OCI-LY1 (cell line): ENCODE measurements around the gene LAMTOR4.
"Not testable (repeated sequence)": the region's sequence is repeated elsewhere in the genome, so short reads cannot be mapped to it uniquely, and the experiment has no call there.

Source experiments
- H2AFZ ChIP-seq: fragments of 200-600 bp; sonication (generic), shearing (Covaris generic); 2 replicates; pipeline ENCODE4 v1.6.0; 2014; ENCODE audit warnings: antibody characterized with exemption, mild to moderate bottlenecking, low read length
- H3F3A ChIP-seq: fragments of 200-600 bp; sonication (generic), shearing (Covaris generic); 2 replicates; pipeline ENCODE4 v1.6.0; 2014; ENCODE audit warnings: mild to moderate bottlenecking, antibody characterized with exemption, low read length, moderate library complexity; ENCODE audit not compliant: insufficient read depth
- H3K27ac ChIP-seq: fragments of 200-600 bp; sonication (generic); 2 replicates; pipeline ENCODE4 v1.5.1; 2014; ENCODE audit warnings: low read length, mixed run types, mild to moderate bottlenecking, low read depth; ENCODE audit not compliant: poor library complexity, severe bottlenecking
- H3K27me3 ChIP-seq: fragments of 200-600 bp; sonication (generic); 2 replicates; pipeline ENCODE4 v1.6.0; 2014; ENCODE audit warnings: antibody characterized with exemption, mild to moderate bottlenecking, low read length, moderate library complexity; ENCODE audit not compliant: insufficient read depth
- H3K36me3 ChIP-seq: fragments of 200-600 bp; sonication (generic); 2 replicates; pipeline ENCODE4 v1.6.1; 2014; ENCODE audit warnings: mild to moderate bottlenecking, antibody characterized with exemption, low read length, moderate library complexity, mixed read lengths; ENCODE audit not compliant: insufficient read depth
- H3K4me1 ChIP-seq: fragments of 200-600 bp; sonication (generic); 2 replicates; pipeline ENCODE4 v1.5.1; 2014; ENCODE audit warnings: mild to moderate bottlenecking, low read length, moderate library complexity; ENCODE audit not compliant: insufficient read depth, severe bottlenecking
- H3K4me2 ChIP-seq: fragments of 200-600 bp; sonication (generic), shearing (Covaris generic); 2 replicates; pipeline ENCODE4 v1.6.1; 2014; ENCODE audit warnings: low read length
- H3K4me3 ChIP-seq: fragments of 200-600 bp; sonication (generic); 2 replicates; pipeline ENCODE4 v1.5.1; 2014; ENCODE audit warnings: low read length, low read depth, mild to moderate bottlenecking, mixed read lengths; ENCODE audit not compliant: poor library complexity, severe bottlenecking
- H3K79me2 ChIP-seq: fragments of 200-600 bp; shearing (Covaris generic); 2 replicates; pipeline ENCODE4 v1.6.1; 2016; ENCODE audit warnings: mixed run types, low read length, mixed read lengths; ENCODE audit not compliant: insufficient read depth
- H3K9ac ChIP-seq: fragments of 200-600 bp; sonication (generic), shearing (Covaris generic); 2 replicates; pipeline ENCODE4 v1.6.1; 2014; ENCODE audit warnings: mild to moderate bottlenecking, low read length, mixed read lengths
- H3K9me2 ChIP-seq: fragments of 200-600 bp; sonication (generic), shearing (Covaris generic); 2 replicates; pipeline ENCODE4 v1.6.1; 2014; ENCODE audit warnings: low read depth, mild to moderate bottlenecking, low read length, mixed read lengths
- H3K9me3 ChIP-seq: fragments of 200-600 bp; shearing (Covaris generic); 2 replicates; pipeline ENCODE4 v1.6.1; 2014; ENCODE audit warnings: low read length, mixed read lengths
- H4K20me1 ChIP-seq: fragments of 200-600 bp; sonication (generic), shearing (Covaris generic); 2 replicates; pipeline ENCODE4 v1.6.0; 2016; ENCODE audit warnings: mild to moderate bottlenecking, low read length; ENCODE audit not compliant: insufficient read depth
- CTCF ChIP-seq: fragments of 200-600 bp; sonication (generic), shearing (Covaris generic); IDR thresholded peaks from 2 replicates; pipeline ENCODE4 v1.5.1; 2017; ENCODE audit warnings: mild to moderate bottlenecking, antibody characterized with exemption, low read length, moderate library complexity, mixed read lengths
- EZH2 ChIP-seq: fragments of 200-600 bp; sonication (generic), shearing (Covaris generic); IDR thresholded peaks from 2 replicates; pipeline ENCODE4 v1.8.0; 2017; ENCODE audit warnings: borderline replicate concordance, mixed run types, mild to moderate bottlenecking, antibody characterized with exemption, low read length, moderate library complexity, mixed read lengths

Gene LAMTOR4

GRCh38 chr7:100126931-100127865 is 21.5 kb upstream of the LAMTOR4 start, which contains the start of gene MBLAC1:
TSS of gene MBLAC1 (plus strand) at chr7:100126967. CDS start at chr7:100127396, 429 bp downstream.
- TF ChIP-seq CTCF, result no peak
- TF ChIP-seq EZH2, result no peak
- Histone ChIP-seq H3K4me2 (peak within 1 kb of the TSS; percentile 70), H2AFZ (no peak within 1 kb of the TSS), H3K9me2 (no peaks in the 10 kb centered on the region), H3K27ac (peak within 1 kb of the TSS; percentile 94), H4K20me1 (no peaks in the 10 kb centered on the region), H3K4me3 (peak within 1 kb of the TSS; percentile 70), H3K36me3 (peaks cover 18% of the 10 kb centered on the region; the same call in 1 of the 2 replicates), H3K79me2 (no peaks in the 10 kb centered on the region), H3F3A (no peaks in the 10 kb centered on the region), H3K9me3 (no peaks in the 10 kb centered on the region), H3K4me1 (peaks cover 39% of the 10 kb centered on the region), H3K27me3 (no peaks in the 10 kb centered on the region), H3K9ac (peak within 1 kb of the TSS; percentile 84)

GRCh38 chr7:100127866-100128636 is 20.7 kb upstream of the LAMTOR4 start:
- Histone ChIP-seq H3F3A (no peaks in the 10 kb centered on the region), H3K36me3 (peaks cover 18% of the 10 kb centered on the region; the same call in 1 of the 2 replicates), H3K9me2 (no peaks in the 10 kb centered on the region), H3K4me3 (peak overlapping the region; percentile 70), H3K9me3 (no peaks in the 10 kb centered on the region), H3K27ac (no peak overlapping the region), H3K4me2 (peak overlapping the region; percentile 70), H3K9ac (peak overlapping the region; percentile 84), H3K27me3 (no peaks in the 10 kb centered on the region), H3K79me2 (no peaks in the 10 kb centered on the region), H4K20me1 (no peaks in the 10 kb centered on the region), H2AFZ (no peak overlapping the region), H3K4me1 (peaks cover 32% of the 10 kb centered on the region)
- TF ChIP-seq CTCF, result no peak
- TF ChIP-seq EZH2, result no peak

DNA sequence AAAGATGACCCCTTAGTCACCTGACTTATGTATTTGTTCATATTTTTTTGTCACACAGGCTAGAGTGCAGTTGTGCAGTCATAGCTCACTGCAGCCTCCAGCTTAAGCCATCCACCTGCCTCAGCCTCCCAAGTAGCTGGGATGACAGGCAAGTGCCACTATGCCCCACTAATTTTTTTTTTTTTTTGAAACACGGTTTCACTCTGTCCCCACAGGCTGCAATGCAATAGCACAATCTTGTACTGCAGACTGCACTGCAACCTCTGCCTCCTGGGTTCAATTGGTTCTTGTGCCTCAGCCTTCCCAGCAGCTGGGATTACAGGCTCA is 20.1 kb upstream of the LAMTOR4 start:
- TF ChIP-seq EZH2, result no peak
- TF ChIP-seq CTCF, result no peak
- Histone ChIP-seq H3K79me2 (no peaks in the 10 kb centered on the region), H3K4me2 (no peak overlapping the region), H3K27ac (no peak overlapping the region), H3K9me2 (no peaks in the 10 kb centered on the region), H3K27me3 (no peaks in the 10 kb centered on the region), H3K36me3 (peaks cover 18% of the 10 kb centered on the region; the same call in 1 of the 2 replicates), H3K4me3 (no peak overlapping the region), H3K9ac (no peak overlapping the region; the same call in 1 of the 2 replicates), H3K4me1 (peaks cover 32% of the 10 kb centered on the region), H3K9me3 (no peaks in the 10 kb centered on the region), H4K20me1 (no peaks in the 10 kb centered on the region), H2AFZ (no peak overlapping the region), H3F3A (no peaks in the 10 kb centered on the region)

DNA sequence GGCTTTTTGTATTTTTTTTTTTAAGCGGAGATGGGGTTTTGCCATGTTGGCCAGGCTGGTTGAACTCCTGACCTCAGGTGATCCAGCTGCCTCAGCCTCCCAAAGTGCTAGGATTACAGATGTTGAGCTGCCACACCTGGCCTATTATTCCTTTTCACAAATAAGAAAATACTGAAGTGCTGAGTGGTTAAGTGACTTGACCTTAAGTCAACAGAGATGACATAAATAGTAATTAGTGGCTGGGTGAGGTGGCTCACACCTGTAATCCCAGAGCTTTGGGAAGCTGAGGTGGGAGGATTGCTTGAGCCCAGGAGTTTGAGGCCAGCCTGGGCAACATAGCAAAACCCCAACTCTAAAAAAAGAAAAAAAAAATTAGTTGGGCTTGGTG is 18.5 kb upstream of the LAMTOR4 start:
- H3K9me2 ChIP-seq, H3K9ac ChIP-seq: not testable (repeated sequence)

More for the DNA sequence above, 18.5 kb upstream of the LAMTOR4 start:
- H3K36me3 ChIP-seq, H3K27ac ChIP-seq, H3K79me2 ChIP-seq, H3K27me3 ChIP-seq, H3K9me3 ChIP-seq, H3F3A ChIP-seq, H3K4me2 ChIP-seq, H2AFZ ChIP-seq, H3K4me3 ChIP-seq, H4K20me1 ChIP-seq: not testable (repeated sequence)
- H3K4me1 ChIP-seq, result peaks cover 24% of the 10 kb centered on the region
